ENCODE results near the gene C9.
"Not testable (repeated sequence)": the region's sequence is repeated elsewhere in the genome, so short reads cannot be mapped to it uniquely, and the experiment has no call there.

Gene C9

DNA sequence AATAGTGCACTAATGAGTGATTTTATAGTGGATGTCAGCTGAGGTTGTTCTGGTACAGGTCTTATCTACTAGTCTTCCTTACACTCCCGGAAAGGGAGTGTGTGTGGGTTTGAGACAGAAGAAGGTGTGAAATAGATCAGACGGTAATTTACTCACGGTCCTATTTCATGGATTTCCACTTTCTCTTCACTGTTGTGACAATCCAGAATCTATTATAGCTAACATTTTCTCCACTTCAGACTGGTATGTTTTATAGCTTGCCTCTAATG is 7.0 kb upstream of the C9 start:
- no peak for DNase-seq (ENCODE audit: low read depth in 2 of 2)

DNA sequence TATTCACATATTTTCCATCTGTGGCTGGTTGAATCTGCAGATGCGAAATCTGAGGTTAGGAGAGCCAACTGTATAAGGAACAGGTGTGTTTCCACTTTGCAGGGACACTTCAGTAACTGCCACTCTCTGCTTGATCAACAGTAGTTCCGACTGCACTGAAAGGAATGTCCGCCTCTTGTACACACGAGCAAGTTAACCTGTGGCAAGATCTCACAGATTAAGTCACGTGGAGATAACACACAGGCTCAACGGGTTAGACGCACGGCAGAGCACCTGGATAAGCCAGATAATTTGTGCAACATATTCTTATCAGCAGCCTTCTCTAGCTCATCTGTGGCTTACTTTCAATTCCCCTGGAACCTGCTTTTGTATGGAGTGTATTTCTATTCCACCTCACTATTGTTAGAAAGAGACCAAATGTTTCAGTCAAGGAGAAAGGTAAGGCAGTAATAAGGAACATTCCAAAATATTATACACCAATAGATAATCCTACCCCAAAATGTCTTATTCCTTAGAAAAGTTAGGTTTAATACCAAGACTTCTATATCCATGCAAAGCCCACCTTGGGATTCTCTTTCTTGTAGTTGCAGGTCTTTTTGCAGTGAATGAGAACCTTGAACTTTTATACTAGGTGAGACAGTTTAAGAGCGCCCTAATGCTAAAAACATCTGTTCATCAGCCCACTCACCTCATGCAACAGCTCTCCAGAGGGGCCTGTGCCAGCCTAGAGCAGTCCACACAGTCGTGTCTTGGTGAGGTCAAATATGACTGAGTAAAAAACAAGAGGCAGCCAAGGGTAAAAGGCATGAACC is 6.5 kb upstream of the C9 start:
- no peak for DNase-seq (ENCODE audit: low read depth in 2 of 2)

DNA sequence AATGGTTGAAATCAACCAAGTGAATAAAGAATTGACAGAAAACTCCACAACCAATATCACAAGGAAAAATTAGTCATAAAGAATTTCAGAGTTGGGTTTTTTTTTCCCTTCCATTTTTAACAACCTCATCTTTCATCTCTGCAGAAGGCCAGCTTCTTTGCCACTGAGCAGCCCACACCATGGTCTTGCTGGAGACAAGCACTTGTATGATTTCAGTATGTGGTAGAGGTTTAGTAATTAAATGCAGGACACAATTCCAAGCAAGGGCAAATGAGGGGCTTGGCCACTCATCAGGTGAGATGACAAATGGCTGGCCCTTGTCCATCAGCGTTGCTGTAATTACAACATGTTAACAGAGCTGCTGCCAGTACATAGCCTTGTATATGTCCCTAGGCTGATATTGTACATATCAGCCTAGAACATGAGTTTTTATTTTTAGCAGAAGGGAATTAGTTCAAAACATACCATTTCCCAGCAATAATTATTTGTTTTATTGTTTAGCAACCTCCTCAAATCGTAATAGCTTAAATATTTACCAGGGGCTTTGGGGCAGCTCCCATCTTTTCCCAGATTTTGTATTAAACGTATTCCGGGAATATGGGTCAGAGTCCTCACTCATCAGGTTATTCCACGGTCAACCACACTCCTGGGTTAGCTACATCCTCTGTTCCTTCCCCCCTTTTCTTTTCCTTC is 5.0 kb upstream of the C9 start:
- DNase-seq (ENCODE audit: low read depth in 2 of 2): no peak

DNA sequence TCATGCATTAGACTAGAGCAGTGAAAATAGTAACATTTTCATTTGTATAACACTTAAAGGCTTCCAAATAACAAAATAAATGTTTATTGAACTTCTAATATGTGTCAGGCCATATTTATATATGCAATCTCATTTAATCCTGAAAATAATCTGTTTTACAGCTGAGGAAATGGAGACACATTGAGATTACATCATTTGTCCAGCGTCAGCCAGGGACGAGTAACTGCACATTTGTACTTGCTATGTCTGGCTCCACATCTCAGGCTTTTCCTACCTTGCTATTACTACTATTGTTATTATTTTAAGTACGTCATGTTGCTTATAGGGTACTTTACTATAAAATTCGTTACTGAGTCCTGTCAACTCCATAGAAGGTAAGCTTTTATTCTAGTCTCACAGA is 3.8 kb upstream of the C9 start:
- DNase-seq (ENCODE audit: low read depth in 2 of 2): no peak

DNA sequence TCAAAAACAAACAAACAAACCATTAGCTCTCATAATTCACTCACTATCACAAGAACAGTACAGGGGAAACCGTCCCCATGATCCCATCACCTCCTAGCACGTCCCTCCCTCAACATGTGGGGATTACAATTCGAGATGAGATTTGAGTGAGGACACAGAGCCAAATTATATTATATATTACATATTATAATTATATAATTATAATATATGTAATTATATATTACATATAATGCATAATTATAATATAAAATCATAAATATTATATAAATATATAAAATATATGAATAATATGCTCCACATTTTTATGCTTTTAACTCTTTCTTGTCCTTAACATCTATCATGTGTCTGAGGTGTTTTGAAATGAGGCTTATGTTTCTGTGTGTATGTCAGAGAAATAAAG is 3.4 kb upstream of the C9 start:
- DNase-seq (ENCODE audit: low read depth in 2 of 2): no peak

DNA sequence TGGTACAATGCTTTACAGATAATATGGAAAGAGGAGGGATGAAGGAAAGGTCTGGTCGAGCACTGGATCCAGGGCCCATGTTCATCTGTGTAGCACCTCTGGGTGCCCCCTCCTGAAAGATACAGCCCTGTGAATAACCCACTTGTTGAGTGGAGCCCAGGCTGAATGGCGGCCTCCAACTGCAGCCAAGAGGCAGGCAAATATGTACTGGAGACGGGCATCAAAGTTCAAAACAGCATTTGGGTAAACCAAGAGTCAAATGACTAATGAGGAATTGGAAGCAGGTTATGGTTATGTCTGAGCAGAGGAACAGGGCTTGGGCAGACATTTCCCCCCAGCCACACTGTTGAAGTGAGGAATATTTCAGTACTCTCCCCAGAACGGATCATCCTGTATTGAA is 1.1 kb downstream of the C9 start:
- DNase-seq (ENCODE audit: low read depth in 2 of 2): no peak

DNA sequence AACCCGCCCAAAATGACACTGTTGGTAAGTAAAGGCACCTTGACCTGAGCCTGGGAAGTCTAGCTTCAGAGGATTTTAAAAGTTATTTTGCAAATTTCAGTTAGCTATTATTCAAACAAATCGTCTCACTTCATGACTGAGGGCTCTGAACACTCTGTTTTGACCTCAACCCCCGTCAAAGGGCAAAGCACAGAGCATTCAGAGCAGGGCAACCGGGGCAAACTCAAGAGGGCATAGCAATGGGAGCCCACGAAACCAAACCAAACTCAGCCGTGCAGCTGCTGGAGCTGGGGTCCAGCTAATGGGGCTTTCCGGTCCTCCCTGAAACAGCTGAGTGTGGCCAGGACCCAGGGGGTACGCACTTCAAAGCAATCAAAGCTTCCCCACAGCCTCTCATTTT is 1.6 kb downstream of the C9 start:
- DNase-seq (ENCODE audit: low read depth in 2 of 2): no peak

DNA sequence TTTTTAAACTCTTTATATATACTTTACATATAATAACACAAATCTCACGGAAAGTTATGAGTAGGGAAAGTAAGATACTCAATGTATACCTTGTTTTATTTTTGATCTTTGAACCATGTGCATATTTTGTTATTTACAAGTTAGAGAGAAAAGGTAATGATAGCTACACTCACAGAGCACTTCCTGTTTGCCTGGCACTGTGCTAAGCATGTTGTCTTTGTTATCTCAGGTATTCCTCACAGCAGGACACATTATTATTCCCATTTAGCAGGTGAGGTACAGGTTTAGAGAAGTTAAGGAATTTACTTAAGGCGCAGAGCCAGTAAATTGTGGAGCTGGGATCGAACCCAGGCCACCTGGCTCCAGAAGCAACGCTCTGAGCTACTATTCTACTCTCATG is 3.0 kb downstream of the C9 start:
- DNase-seq (ENCODE audit: low read depth in 2 of 2): no peak

DNA sequence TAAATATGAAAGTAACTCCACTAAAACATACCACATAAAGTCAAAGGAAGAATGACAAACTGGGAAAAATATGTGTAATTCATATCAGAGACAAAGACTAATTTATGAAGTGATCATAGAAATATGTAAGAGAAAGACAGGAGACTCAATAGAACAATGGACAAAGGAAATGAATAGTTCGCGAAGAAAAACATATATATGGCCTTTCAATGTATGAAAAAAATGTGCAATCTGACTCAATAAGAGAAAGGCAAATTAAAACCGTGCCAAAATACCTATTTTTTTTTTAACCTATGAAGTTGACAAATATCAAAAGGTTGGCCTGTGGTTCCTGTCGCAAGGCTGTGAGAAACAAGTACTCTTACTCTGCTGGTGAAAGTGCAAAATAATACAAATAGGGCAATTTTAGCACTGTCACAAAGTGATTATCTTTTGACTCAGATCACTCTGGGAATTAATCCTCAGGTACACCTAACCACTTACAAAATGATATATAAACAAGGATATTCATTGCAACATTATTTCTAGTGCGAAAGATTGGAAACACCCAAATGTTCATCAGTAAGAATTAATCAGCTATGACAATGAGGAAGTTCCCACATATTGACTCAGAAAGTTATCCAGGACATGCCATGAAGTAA is 3.7 kb downstream of the C9 start:
- DNase-seq (ENCODE audit: low read depth in 2 of 2): no peak

DNA sequence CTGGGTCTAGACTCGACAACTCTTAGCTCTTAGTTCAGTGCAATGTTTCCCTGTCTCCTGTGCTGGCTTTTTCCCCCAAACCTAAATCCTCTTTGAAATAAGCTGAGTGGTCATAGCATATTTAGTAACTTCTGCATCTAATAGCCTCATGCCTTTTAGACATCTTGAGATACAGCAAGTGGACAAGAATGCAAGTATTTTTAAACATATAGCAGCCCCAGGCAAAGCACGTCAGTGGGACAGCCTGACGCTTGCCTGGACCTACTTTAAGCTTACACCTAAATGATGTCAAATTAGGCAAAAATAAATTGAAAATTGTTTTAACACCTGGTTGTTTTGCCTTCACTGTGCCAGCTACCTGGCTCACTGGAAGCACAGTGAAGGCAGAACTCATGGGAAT is 8.0 kb downstream of the C9 start:
- DNase-seq (ENCODE audit: low read depth in 2 of 2): no peak

DNA sequence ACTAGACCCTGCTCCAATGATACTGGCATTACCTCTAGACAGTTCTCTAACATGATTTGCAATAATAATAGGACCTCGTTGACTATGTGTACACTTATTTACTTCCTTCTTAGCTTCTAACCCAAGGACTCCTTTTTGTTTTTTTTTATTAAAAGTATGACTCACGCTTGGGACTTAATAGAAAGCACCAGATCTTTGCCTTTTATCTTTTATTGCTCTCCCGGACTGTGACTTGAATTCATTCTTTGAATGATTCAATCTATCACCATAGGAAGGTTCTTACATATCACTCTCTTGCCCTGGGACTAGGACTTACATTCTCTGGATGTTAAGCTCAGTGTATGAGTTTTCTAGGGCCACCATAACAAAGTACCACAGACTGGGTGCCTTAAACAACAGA is 9.0 kb downstream of the C9 start:
- DNase-seq (ENCODE audit: low read depth in 2 of 2): no peak

DNA sequence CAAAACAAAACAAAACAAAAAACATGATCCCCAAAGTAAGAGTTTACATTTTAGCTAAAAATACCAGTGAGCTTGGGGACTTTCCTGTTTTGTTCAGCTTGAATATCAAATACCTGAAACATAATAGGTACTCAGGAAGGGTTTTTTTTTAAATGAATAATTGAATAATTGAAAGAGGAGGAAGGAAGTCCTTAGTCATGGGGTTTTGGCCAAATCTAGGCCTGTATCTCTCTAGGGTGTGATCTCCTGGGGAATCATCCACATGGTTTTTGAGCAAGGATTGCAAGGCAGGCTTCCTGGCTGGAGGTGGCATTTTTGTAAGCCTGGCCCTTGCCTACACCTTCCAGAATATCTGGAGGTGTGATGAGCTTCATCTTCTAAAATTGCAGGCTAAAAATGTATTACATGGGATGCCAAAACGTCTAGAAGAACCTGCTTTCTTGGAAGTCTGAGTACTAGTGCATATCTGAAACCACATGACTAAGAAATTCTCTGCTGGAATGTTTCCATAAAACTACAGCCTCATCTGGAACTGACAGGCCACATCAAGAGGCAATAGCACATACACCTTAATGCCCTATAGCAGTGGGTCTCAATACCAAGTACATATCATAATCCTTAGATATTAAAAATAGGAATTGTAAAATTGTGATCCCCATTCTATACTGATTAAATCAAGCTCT is 10.4 kb downstream of the C9 start:
- no peak for DNase-seq (ENCODE audit: low read depth in 2 of 2)

DNA sequence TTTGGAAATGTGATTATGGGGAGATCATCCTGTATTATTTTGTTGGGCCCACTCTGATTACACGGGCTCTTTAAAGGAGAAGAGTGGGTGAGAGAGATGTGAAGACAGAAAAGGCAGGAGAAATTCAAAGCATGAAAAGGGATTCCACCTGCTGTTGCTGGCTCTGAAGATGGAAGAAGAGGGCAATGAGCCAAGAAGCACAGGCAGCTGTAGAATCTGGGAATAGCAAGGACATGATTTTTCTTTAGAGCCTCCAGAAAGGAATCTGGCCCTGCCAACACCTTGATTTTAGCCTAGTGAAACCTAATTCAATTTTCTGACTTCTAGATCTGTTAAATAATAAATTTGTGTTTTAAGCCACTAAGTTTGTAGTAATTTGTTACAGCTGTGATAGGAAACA is 11.3 kb downstream of the C9 start:
- no peak for DNase-seq (ENCODE audit: low read depth in 2 of 2)

DNA sequence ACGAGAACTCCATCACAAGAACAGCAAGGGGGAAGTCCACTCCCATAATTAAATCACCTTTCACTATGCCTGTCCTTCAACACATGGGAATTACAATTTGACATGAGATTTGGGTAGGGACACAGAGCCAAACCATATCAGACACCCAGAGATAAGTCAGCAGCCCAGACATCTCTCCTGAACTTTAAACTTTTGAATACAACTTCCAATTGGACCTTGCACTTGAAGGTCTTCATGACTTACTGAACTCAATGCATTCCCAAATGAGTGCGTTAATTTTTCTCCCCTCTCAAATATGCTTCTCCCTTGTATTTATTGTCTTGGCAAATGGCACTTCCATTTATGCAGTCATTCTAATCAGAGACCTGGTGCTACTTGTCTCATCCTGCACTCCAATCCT is 12.1 kb downstream of the C9 start:
- DNase-seq (ENCODE audit: low read depth in 2 of 2): no peak

DNA sequence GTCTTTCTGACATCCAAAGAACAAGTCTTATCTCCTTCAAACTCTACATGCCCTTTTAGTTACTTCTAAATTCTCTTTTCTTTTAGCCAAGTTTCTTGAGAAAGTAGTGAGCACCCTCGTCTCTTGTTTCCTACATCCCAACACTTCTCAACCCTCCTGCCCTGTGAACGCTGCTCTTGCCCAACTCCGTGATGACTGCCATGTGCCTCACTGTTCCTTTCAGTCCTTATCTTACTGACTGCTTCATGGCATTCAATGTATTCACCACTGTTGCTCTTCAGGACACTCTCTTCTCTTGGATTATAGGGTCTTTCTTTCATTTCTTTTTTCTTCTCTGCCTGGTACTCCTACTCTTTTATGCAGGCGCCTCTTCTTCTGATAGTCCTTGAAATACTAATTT is 14.8 kb downstream of the C9 start:
- no peak for DNase-seq (ENCODE audit: low read depth in 2 of 2)

DNA sequence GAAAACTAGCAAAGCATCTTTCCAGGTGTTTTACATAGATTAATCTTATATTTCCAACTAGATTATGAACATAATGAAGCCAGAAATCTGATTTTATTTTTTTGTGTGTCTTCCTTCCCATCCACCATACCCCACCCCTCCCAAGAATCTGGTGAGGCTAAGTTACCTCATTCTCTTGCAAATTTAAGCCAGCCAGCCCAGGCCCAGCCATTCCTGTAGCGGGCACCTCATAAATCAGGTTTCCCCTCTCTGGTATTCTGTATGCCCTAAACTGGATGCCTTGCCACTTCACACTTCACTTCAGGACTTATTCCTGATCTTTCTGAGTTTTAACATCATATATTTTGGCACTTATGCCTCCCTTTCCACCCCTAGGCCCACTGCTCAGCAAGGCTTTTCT is 21.8 kb downstream of the C9 start:
- no peak for DNase-seq (ENCODE audit: low read depth in 2 of 2)

DNA sequence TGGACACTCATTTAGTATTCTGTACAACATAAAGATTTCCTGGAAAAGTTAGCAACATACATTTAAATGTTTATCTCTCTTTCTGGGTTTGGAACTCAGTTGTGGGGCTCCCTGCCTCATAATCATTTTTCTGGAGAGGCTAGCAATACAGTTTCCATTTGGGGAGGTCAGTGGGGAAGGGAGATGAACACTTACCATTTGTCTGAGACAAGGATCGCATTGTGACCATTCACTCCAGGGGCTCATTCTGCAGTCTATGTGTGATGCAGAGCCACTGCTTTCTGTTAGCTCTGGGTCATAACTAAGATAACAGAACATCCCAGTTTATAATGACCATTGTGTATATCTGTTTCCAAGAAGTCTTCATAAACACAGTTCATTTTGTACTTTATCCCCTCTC is 22.4 kb downstream of the C9 start:
- DNase-seq (ENCODE audit: low read depth in 2 of 2): no peak

DNA sequence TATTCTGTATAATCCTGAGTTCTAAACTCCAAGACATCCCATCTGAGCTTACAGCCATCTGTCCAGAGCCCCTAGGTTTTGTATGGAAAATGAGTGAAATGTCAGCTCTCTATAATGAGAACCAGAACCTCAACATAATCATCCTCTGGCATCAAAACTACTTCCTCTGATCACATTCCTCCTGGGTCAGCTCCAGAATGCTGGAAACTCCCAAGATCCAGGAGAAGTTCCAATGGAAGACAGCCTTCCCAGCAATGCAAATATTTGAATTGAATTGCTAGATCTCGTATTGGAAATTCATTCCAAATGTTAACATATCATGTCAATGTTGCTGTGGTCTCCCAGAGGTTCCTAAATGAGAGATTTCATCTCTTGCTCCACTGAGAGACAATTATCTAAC is 23.8 kb downstream of the C9 start:
- no peak for DNase-seq (ENCODE audit: low read depth in 2 of 2)

DNA sequence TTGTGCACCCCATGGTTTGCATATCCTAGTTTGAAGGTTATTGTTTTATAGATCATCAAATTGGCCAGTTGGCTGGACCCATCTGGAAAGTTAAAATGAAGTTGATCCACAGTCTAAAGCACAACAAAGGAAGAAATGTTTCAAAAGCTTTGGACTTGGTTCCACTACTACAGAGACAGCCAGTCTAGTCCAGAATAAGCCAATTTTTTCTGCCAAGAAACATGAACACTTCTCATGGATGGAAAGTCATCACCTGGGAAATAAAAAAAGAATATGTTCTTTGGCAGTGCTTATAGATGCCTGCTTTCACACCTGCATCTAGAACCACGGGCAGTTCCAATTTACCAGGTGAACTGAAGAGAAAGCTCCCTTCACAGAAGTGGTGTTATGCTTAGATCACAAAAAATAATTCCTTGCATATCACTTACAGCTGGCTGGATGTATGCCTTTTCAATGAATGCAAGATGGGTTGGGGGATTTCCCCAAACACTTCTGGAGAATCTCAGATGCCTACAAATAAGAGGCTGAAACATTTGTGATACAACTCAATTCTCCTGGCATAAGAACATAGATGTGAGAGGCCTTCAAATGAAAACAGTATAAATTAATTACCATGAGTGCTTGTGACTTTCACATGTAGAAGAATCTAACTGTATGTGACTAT is 26.9 kb downstream of the C9 start:
- DNase-seq (ENCODE audit: low read depth in 2 of 2): no peak

DNA sequence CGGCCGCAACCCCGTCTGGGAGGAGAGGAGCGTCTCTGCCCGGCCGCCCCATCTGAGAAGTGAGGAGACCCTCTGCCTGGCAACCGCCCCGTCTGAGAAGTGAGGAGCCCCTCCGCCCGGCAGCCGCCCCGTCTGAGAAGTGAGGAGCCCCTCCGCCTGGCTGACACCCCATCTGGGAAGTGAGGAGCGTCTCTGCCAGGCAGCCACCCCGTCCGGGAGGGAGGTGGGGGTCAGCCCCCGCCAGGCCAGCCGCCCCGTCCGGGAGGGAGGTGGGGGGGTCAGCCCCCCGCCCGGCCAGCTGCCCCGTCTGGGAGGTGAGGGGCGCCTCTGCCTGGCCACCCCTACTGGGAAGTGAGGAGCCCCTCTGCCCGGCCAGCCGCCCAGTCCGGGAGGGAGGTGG is 30.0 kb downstream of the C9 start:
- DNase-seq (ENCODE audit: low read depth in 2 of 2): not testable (repeated sequence)

DNA sequence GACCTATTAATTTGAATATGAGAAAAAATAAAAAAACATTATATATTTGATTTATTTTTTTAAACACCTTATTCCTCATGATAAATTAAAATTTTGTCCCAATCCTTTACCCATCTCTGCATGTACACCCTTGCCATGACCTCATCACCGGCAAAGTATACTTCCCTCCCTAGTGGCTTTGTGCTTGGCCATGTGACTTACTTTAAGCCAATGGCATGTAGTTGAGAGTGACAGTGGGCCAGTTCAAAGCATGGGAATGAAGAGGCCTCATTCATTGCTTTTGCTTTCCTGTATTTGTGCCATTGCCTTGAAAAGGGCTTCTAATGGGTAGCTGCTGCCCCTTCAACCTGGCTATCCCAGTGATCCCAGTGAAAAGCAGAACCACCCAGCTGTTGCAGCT is 31.2 kb downstream of the C9 start:
- DNase-seq (ENCODE audit: low read depth in 2 of 2): no peak

DNA sequence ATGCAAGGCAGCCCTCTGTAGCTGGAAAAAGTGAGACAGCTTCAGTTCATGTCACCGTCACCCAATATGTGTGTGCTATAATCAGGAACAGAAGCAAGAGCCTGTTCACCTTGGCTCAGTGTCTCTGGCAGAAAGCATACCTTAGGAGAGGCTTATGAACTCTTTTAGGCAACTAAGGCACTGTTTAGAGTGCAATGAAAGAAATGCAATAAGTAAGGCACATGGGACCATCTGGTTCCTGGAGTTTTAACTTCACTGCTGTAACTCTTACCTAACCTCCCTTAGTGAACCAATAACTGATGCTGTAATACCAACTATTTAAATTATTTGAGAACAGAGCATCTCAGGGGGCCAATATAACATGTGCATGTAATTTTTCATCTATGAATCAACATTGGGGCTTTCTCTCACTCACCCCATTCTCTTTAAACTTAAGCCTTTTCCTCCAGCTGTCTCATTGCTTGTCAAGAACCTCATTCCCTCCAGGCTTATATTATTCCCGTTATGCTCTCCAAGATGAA is 32.4 kb downstream of the C9 start:
- no peak for DNase-seq (ENCODE audit: low read depth in 2 of 2)

All from stimulated activated CD4-positive, alpha-beta T cell treated with anti-CD3 and anti-CD28 coated beads, Interleukin-1b, Interleukin-23, amount 100 ng/mL, for 4 hours (primary cell).